ENCODE data around the gene NOP16.
"Not testable (repeated sequence)": the region's sequence is repeated elsewhere in the genome, so short reads cannot be mapped to it uniquely, and the experiment has no call there.

NOP16 gene

GRCh38 chr5:176408590-176408989 lies 20.2 kb upstream of the NOP16 start:
- no peak for DNase-seq

GRCh38 chr5:176408252-176408573 lies 19.8 kb upstream of the NOP16 start:
- DNase-seq = not testable (repeated sequence)

GRCh38 chr5:176407456-176408251 lies 19.3 kb upstream of the NOP16 start:
- no peak for DNase-seq

- DNase-seq = no peak
Observed at GRCh38 chr5:176406436-176407052, 18.1 kb upstream of the NOP16 start.

- no peak for DNase-seq
Observed at GRCh38 chr5:176405656-176406435, 17.4 kb upstream of the NOP16 start.

- DNase-seq = no peak
Observed at GRCh38 chr5:176401281-176402205, 13.1 kb upstream of the NOP16 start.

GRCh38 chr5:176400382-176401156 lies 12.2 kb upstream of the NOP16 start:
- DNase-seq = no peak

GRCh38 chr5:176397736-176398420 lies 9.5 kb upstream of the NOP16 start:
- DNase-seq = no peak

GRCh38 chr5:176396330-176396729 lies 7.9 kb upstream of the NOP16 start:
- DNase-seq = no peak

GRCh38 chr5:176394881-176395675 lies 6.7 kb upstream of the NOP16 start:
- DNase-seq = no peak

GRCh38 chr5:176394096-176394495 lies 5.7 kb upstream of the NOP16 start:
- DNase-seq = no peak

GRCh38 chr5:176392526-176392925 lies 4.1 kb upstream of the NOP16 start:
- DNase-seq = no peak

GRCh38 chr5:176391999-176392398 lies 3.6 kb upstream of the NOP16 start:
- no peak for DNase-seq

GRCh38 chr5:176391479-176391878 lies 3.1 kb upstream of the NOP16 start:
- DNase-seq = no peak

GRCh38 chr5:176389135-176390123 lies 1.0 kb upstream of the NOP16 start:
- DNase-seq = no peak

GRCh38 chr5:176388003-176388443 lies 375 bp downstream of the NOP16 start:
- no peak for DNase-seq

GRCh38 chr5:176387384-176387925 lies 943 bp downstream of the NOP16 start:
- no peak for DNase-seq

GRCh38 chr5:176386491-176386890 lies 1.9 kb downstream of the NOP16 start:
- no peak for DNase-seq

GRCh38 chr5:176384991-176385390 lies 3.4 kb downstream of the NOP16 start:
- no peak for DNase-seq
